SU-DHL-6 (cell line): ENCODE data around the gene LRRK1.

ENCODE experiments used
- H2AFZ ChIP-seq: fragments of 200-600 bp; sonication (generic); 2 replicates; pipeline ENCODE4 v1.6.1; 2014; ENCODE audit warnings: low read depth, mild to moderate bottlenecking, moderate library complexity, mixed read lengths, antibody characterized with exemption, low read length; ENCODE audit not compliant: severe bottlenecking
- H3F3A ChIP-seq: fragments of 200-600 bp; shearing (Covaris generic); 2 replicates; pipeline ENCODE4 v1.6.0; 2016; ENCODE audit warnings: antibody characterized with exemption, mild to moderate bottlenecking; ENCODE audit not compliant: insufficient read depth
- H3K27ac ChIP-seq: fragments of 200-600 bp; sonication (generic); 2 replicates; pipeline ENCODE4 v1.5.1; 2016; ENCODE audit warnings: low read depth, mild to moderate bottlenecking, low read length, moderate library complexity, mixed read lengths
- H3K27me3 ChIP-seq: fragments of 200-600 bp; sonication (generic), shearing (Covaris generic); 2 replicates; pipeline ENCODE4 v1.6.0; 2014; ENCODE audit warnings: mild to moderate bottlenecking, low read length
- H3K36me3 ChIP-seq: fragments of 200-600 bp; sonication (generic); 2 replicates; pipeline ENCODE4 v1.6.1; 2014; ENCODE audit warnings: mild to moderate bottlenecking, low read length, mixed read lengths
- H3K4me2 ChIP-seq: fragments of 300-600, 200-600 bp; shearing (Covaris generic), sonication (generic); 2 replicates; pipeline ENCODE4 v1.6.0; 2014; ENCODE audit warnings: low read length, low read depth, mild to moderate bottlenecking; ENCODE audit not compliant: poor library complexity, severe bottlenecking
- H3K4me3 ChIP-seq: fragments of 200-600 bp; sonication (generic); 2 replicates; pipeline ENCODE4 v1.5.1; 2014; ENCODE audit warnings: antibody characterized with exemption, low read length, mild to moderate bottlenecking, mixed read lengths; ENCODE audit not compliant: insufficient read depth, poor library complexity, severe bottlenecking
- H3K79me2 ChIP-seq: fragments of 200-600 bp; sonication (generic); 2 replicates; pipeline ENCODE4 v1.6.1; 2014; ENCODE audit warnings: mild to moderate bottlenecking, low read length, moderate library complexity; ENCODE audit not compliant: insufficient read depth
- H3K9ac ChIP-seq: fragments of 200-600 bp; sonication (generic); 2 replicates; pipeline ENCODE4 v1.7.0; 2014; ENCODE audit warnings: mild to moderate bottlenecking, low read length
- H3K9me2 ChIP-seq: fragments of 200-600 bp; sonication (generic); replicated peaks from 2 replicates; pipeline ENCODE4 v1.6.1; 2014; ENCODE audit warnings: low read length; ENCODE audit not compliant: insufficient read depth
- H3K9me3 ChIP-seq: fragments of 200-600 bp; sonication (generic); 2 replicates; pipeline ENCODE4 v1.6.1; 2014; ENCODE audit warnings: low read length, mixed read lengths; ENCODE audit not compliant: insufficient read depth
- H4K20me1 ChIP-seq: fragments of 200-600 bp; sonication (generic); 2 replicates; pipeline ENCODE4 v1.6.1; 2014; ENCODE audit warnings: low read depth, mild to moderate bottlenecking, antibody characterized with exemption, low read length, moderate library complexity, mixed read lengths
- CTCF ChIP-seq: fragments of 200-600 bp; sonication (generic); IDR thresholded peaks from one replicate; pipeline ENCODE4 v1.5.1; 2017; ENCODE audit warnings: antibody characterized with exemption, mild to moderate bottlenecking, low read length, moderate library complexity; ENCODE audit not compliant: insufficient read depth, poor library complexity, severe bottlenecking
- EZH2phosphoT487 ChIP-seq: fragments of 200-600 bp; sonication (generic), shearing (Covaris generic); conservative IDR thresholded peaks from 2 replicates; pipeline ENCODE4 v1.6.1; 2018; ENCODE audit warnings: mild to moderate bottlenecking, antibody characterized with exemption, low read length, moderate library complexity, mixed read lengths

LRRK1 gene

DNA sequence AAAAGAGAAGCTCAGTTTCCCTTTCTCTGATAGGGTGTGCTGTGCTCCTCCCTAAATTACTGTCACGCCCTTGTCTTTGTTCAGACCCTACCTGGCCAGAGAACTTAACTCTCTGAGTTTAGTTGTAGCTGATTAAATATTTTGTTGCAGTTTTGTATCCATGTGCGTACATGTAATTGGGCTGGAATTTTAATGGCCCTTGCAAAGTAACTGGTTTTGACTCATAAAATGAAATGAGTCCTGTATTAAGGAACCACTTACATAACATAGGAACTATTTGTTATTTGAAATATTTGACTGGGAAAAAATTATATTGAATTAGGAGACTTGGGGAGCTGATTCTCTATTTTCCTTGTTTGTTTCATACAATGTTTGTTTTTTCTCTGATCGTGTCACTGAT lies 80.2 kb downstream of the LRRK1 start:
- no peak overlapping the region for H3K4me2 ChIP-seq
- no peak overlapping the region for H3K9ac ChIP-seq

DNA sequence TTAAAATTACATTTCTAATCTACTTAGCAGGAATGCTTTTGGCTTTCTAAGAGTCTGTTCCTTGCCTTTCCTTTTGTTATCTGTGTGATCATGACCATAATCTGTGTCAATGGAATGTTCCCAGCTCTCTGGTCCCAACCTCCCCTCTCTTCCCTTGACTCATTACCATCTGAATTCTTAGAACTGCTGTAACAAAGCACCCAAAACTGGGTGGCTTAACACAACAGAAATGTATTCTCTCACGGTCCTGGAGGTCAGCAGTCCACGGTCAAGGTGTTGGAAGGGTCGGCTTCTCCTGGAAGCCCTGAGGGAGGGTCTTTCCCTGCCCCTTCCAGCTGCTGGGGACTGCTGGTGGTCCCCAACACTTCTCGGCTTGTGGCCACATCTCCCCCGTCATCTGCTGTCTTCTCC lies 81.1 kb downstream of the LRRK1 start:
- Histone ChIP-seq H4K20me1 (no peaks in the 10 kb centered on the region), H3K27me3 (no peaks in the 10 kb centered on the region), H3K9ac (no peak overlapping the region), H3K4me2 (no peak overlapping the region), H2AFZ (no peak overlapping the region), H3K79me2 (peaks cover 20% of the 10 kb centered on the region), H3K4me3 (no peak overlapping the region), H3K36me3 (peaks cover 62% of the 10 kb centered on the region), H3K9me2 (no peaks in the 10 kb centered on the region), H3F3A (peaks cover 30% of the 10 kb centered on the region), H3K27ac (no peak overlapping the region), H3K9me3 (no peaks in the 10 kb centered on the region)
- TF ChIP-seq EZH2phosphoT487 (no peak), CTCF (no peak)

More for the DNA sequence above, 80.2 kb downstream of the LRRK1 start:
- no peak overlapping the region for H3K27ac ChIP-seq
- H3K79me2 ChIP-seq, result peaks cover 20% of the 10 kb centered on the region
- H3K27me3 ChIP-seq, result no peaks in the 10 kb centered on the region
- no peaks in the 10 kb centered on the region for H3K9me2 ChIP-seq
- peaks cover 66% of the 10 kb centered on the region for H3K36me3 ChIP-seq
- H3K4me3 ChIP-seq, result no peak overlapping the region
- H2AFZ ChIP-seq, result no peak overlapping the region
- no peaks in the 10 kb centered on the region for H4K20me1 ChIP-seq
- H3F3A ChIP-seq, result peaks cover 21% of the 10 kb centered on the region
- H3K9me3 ChIP-seq, result no peaks in the 10 kb centered on the region
- no peak for TF ChIP-seq EZH2phosphoT487
- no peak for TF ChIP-seq CTCF

- H3K4me2 ChIP-seq, result no peak overlapping the region
- TF ChIP-seq EZH2phosphoT487 (no peak), CTCF (no peak)
- H2AFZ ChIP-seq, result no peak overlapping the region
- peaks cover 38% of the 10 kb centered on the region for H3F3A ChIP-seq
- peaks cover 20% of the 10 kb centered on the region for H3K79me2 ChIP-seq
- no peak overlapping the region for H3K4me3 ChIP-seq
- no peaks in the 10 kb centered on the region for H4K20me1 ChIP-seq
- H3K9me3 ChIP-seq, result no peaks in the 10 kb centered on the region
- no peak overlapping the region for H3K9ac ChIP-seq
- no peak overlapping the region for H3K27ac ChIP-seq
- H3K27me3 ChIP-seq, result no peaks in the 10 kb centered on the region
- H3K36me3 ChIP-seq, result peaks cover 62% of the 10 kb centered on the region
- no peaks in the 10 kb centered on the region for H3K9me2 ChIP-seq
Measured at GRCh38 chr15:101001056-101001455, 81.9 kb downstream of the LRRK1 start.
